HG02588 (cell line): ENCODE results near the gene PRRC2B.
"Not testable (repeated sequence)": the region's sequence is repeated elsewhere in the genome, so short reads cannot be mapped to it uniquely, and the experiment has no call there.

Source experiments
- ATAC-seq: cut with Tn5 transposase; IDR thresholded peaks from one replicate; pipeline ENCODE4 v1.9.1; 2021; ENCODE audit warnings: mild to moderate bottlenecking, moderate library complexity; ENCODE audit not compliant: unreplicated experiment

The PRRC2B gene

DNA sequence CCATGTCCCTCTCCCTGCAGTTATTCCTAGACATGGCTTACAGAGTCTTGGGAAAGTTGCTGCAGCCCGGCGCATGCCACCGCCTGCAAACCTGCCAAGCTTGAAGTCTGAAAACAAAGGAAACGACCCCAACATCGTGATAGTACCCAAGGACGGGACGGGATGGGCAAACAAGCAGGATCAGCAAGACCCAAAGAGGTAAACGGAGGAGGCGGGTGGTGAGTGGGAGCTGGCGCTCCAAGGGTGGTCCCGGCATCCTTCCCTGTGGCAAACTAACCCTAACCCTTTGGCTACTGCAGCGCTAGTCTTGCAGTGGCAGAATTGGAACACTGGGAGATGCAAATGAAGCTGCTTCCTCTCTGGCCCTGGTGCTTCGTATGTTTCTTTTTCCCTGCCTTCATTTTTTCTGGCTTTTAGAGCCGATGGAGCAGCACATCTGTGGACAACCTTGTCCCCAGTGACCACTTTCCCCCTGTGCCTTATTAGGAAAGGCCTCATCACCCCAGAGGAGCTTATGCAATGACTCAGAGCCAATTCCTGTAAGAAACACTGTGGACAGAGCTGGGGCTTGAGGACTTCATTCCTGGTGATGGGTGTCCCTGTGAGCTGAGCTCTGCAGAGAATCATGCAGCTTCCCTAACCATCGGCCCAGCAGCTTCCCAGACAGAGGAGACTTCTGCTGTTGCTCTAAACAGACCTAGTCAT lies 38.9 kb downstream of the PRRC2B start:
- ATAC-seq = no peak

DNA sequence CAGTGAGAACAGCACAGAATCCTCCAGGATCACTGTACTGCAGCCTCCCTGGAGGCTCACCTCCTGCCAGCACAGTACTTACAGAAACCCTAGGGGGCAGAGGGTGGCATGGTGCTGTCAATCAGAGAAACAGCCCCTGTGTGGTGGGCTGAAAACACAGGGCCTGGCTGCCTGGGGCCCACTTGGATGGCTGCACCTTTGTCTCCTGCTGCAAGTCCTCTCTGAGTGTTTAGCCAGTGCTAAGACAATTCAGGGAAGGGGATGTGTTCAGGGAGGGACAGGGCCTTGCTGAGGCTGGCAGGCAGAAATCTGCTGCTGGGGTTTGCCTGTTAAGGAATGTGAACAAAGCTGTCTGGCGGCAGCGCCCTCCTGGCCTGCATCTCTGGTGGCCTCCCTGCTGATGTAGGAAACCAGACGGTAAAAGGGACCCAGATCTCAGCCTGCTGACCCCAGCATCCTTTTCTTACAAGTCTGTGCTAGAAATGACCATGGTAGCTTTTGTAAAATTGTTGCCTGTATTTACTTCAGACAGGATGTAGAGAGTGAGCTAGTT lies 39.5 kb downstream of the PRRC2B start:
- no peak for ATAC-seq

DNA sequence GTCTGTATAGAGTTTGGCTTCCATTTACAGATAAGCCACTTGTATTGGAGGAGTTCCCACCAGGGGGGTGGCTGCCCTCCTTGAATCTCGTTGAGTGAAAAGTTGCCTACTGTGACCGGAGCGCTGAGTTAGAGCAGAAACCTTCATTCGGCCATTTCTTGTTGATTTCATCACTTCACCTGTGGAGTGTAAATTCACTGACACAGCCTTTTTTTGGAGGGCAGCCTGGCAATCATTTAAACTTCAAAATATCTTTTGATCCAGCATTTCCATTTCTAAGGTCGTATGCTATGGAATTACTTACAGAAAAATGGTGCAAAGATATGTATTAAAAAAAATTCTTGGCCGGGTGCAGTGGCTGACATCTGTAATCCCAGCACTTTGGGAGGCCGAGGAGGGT lies 40.8 kb downstream of the PRRC2B start:
- no peak for ATAC-seq

DNA sequence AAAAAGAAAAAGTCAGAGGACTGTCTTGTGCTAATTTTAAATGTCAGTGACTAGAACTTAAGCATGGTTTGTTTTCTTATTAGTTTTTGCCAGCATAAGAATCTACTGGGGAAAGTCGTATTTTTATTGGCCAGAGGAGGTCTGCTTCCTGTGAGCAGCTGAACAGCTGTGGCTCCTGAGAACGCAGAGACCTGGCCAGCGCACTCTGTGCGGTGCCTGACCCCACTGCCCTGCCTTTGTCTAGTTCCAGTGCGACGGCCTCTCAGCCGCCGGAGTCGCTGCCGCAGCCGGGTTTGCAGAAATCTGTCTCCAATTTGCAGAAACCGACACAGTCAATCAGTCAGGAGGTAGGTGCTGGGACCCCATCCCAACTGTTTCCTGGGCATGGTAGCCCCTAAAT lies 42.5 kb downstream of the PRRC2B start:
- no peak for ATAC-seq

DNA sequence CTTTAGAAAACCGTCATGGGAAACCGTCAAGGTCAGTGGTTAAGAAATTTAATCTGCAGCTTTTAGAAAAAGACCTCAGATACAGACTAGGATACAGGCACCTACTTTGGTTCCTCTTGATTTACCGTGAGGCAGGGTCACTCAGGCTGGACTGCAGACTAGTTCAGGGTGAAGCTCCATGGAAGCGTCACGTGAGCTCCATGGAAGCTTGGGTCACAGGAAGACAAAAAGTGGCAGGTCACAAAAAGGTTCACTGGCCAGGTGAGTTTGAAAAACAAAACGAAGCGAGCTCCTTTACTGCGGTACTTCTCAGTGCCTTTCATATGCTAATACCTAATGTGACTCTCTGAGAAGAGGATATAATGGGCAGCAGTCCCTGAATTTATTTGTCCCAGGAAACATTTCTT lies 43.0 kb downstream of the PRRC2B start:
- ATAC-seq = no peak

DNA sequence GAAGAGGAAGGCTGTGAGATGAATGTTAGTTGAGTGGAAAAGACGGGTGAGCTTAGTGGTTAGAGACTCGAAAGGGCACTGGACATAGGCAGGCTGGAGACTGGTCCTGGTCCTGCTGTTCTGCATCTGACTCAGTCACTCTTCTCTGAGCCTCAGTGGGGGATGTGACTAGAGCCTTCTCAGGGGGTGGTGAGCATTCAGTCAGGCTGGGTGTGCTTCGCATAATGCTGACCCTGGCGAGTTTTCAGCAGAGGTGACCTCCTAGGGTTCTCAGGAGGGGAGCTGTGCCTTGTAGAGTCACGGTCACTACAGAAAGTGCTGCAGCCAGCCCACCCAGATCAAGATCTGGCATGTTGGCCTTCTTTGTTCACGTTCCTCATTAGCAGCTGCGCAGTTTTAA lies 44.3 kb downstream of the PRRC2B start:
- ATAC-seq = no peak

DNA sequence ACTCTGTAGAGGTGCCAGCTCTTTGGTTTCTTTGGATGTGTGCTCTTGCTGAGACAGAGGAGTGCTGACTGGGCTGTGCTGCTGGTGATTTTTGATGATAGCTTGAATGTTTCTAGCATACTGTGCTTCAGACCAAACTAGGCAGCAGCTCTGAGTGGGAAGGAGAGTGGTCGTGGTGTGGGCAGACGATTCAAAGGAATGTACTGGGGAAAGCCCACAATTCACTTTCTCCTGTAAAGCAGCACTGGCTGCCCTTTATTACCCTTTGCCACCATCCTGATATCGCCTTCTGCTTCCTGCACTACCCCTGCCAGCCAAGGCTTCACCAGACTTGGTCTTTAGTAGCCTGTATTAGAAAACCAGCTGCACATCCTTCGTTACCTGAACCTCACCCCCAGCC lies 45.3 kb downstream of the PRRC2B start:
- ATAC-seq = no peak

DNA sequence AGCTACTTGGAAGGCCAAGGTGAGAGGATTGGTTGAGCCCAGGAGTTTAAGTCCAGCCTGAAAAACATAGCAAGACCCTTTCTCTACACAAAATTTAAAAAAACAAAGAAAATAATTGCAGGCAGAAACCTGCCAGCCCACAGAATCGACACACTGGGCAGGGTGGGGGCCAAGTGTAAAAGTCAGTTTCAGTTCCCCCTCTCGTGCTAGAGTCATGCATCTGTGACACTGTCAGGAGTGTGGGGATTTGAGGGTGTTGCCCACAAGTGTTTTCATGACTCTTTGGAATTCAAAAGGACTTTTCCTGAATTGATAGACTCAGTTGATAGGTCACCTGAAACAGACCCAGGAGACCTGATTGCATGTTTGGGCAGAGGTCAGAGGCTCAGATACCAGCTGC lies 47.6 kb downstream of the PRRC2B start:
- ATAC-seq = no peak

DNA sequence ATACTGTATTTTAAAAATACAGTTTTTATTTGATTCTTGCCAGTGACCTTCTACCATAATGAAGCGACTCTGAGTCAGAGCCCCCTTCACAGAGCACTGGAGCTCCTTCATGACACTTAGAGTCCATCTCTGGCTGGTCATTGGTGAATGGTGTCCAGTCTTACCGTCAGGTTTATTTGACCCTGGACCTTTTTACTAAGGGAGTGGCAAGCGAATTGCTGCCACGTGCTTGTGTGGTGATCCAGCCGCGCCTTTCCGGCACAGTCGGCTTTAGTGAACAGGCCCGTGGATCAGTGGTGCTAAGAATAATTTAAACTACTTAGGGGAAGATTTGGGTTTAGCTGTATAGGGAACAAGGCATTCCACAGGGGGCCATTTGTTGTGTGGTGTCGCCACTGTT lies 48.5 kb downstream of the PRRC2B start:
- ATAC-seq = no peak

DNA sequence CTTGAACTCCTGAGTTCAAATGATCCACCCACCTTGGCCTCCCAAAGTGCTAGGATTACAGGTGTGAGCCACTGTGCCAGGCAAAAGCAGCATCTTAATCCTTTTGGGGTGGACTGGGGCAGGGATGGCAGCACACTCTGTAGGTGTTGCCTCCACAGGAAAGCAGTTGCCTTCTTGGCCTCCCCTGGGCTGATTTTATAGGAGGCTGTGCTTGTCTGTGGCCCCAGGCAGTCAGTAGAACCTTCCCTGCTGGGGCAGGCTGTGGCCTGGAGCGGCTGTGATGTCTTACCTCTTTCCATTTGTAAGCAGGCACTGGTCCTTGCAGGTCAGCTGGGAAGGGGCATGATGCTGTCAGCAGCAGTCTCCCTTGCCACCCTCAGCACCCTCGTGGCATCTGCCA lies 49.8 kb downstream of the PRRC2B start:
- no peak for ATAC-seq

DNA sequence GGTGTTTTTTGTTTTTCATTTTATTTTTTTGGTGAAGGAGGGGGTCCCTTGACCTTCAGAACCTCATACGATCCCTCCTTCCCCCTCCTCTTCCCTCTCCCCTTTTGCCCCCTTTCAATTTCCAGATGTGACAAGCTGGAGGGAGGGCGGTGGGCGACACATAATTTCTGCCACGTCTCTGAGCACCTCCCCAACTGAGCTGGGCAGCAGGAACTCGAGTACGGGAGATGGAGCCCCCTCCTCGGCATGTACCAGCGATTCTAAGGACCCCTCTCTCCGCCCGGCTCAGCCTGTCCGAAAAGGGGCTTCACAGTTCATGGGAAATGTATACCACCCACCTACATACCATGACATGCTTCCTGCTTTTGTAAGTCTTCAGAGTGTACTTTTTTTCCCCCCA lies 52.4 kb downstream of the PRRC2B start:
- no peak for ATAC-seq

DNA sequence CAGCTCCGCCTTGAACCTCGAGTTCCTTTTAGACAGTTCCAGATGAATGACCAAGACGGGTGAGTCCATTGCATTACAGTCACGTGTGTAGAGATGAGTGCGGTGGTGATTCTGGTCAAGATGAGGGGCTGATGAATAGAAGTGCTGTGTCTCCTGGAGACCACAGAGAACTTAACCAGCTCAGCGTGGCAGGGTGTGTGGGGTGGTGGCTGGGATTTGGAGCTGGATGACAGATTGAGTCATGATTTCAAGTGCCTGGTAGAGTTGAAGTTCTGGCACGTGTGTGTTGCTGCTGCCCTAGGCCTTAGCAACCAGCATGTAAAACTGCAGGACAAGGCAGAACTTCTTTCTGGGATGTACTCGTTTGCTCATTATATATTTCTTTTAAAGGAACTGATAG lies 53.3 kb downstream of the PRRC2B start:
- ATAC-seq = no peak

DNA sequence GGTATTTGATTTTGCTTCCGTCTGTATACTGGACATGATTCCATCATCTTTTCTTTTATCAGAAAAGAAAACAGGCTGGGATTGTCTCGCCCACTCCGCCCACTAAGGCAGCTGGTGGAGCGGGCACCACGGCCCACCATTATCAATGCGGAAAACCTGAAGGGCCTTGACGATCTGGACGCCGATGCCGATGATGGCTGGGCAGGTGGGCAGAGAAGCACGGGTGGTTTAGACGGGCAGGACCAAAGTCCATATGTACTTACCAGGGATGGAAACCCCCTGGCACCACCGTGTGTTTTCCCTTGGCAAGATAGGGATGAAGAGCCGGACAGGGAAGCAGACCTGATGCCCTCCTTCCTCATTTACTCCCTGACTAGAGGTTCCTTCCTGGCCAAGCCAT lies 53.7 kb downstream of the PRRC2B start:
- ATAC-seq = no peak

DNA sequence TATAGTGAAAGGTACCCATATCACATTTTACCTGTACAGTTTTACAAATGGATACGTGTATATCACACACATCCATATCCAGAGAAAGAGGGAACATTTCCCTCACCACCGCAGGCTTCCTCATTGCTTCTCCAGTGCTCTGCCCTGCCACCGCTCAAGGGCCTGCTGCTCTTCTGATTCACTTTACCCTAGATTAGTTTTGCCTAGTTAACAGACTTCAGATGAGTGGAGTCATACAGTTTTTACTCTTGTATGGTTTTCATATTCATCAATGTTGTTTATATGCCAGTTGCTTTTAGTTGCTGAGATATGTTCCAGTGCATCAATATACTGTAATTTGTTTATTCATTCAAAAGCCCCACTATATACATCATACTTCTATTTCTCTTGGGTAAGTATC lies 54.9 kb downstream of the PRRC2B start:
- ATAC-seq = no peak

DNA sequence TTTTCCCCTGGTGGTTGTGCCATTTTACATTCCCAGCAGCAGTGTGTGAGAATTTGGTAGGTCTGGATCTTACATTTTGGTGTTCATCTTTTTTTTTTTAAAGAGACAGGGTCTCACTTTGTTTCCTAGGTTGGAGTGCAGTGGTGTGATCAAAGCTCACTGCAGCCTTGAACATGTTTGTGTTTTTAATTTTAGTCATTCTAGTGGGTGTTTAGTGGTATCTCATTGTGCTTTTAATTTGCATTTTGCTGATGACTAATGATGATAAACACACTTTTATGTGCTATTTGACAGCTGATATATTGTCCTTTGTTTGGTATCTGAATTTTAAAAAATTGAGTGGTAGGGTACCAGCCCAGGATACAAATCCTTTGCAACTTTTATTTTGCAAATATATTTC lies 55.4 kb downstream of the PRRC2B start:
- no peak for ATAC-seq

DNA sequence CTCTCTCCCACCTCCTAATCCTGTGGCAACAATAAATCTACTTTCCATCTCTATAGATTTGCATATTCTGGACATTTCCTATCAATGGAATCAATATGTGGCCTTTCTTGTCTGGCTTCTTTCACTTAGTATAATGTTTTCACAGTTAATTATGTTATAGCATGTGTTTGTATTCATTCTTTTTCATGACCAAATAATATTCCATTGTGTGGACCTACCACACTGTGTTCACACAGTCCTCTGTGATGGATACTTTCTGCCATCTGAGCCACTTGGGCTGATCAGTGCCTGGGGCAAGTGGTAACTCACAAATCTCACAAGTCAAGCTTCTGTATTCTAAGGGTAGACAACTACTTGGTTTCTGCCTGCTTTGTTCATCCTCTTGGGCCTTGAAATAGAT lies 60.1 kb downstream of the PRRC2B start:
- ATAC-seq = no peak

DNA sequence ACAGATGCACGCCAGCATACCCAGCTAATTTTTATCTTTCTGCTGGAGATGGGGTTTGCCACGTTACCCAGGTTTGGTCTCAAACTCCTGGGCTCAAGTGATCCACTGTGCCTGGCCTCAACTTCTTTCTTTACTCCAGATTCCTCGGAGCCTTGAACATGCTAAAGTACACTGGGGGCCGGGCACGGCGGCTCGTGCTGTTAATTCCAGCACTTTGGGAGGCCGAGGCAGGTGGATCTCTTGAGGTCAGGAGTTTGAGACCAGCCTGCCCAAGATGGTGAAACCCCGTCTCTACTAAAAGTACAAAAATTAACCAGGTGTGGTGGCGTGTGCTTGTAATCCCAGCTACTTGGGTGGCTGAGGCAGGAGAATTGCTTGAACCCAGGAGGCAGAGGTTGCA lies 61.8 kb downstream of the PRRC2B start:
- ATAC-seq = not testable (repeated sequence)

DNA sequence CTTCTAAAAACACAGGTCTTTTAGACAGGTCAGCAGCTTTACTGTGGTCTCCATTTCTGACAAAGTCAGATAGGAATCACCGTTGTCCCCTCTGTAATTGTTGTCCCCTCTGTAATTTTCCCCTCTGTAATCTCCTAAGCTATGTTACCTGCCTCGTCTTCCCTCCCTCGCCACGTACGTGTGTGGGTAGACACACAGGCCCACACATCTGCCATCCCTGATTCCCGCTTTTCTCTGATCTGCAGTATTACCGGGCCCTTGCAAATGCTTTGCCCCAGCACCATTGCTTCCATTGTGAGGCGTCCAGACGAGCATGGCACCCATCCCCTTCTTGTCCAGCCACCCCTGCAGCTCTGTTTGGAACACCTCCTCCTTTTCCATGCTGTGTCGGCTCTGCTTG lies 63.9 kb downstream of the PRRC2B start:
- ATAC-seq = no peak

DNA sequence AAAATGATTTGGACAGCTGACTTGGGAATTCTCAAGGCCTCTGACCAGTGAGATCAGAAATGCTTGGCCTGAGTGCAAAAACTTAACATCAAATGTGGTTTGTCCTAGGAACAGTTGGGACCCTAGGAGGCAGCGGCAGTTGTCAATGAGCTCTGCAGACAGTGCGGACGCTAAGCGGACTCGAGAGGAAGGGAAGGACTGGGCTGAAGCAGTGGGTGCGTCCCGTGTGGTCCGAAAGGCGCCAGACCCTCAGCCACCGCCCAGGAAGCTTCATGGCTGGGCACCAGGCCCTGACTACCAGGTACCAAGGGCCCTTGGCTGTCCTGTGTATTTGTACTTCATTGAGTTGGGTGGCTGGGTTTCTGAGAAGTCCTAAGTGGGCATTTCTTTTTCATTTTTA lies 65.2 kb downstream of the PRRC2B start:
- ATAC-seq = no peak

DNA sequence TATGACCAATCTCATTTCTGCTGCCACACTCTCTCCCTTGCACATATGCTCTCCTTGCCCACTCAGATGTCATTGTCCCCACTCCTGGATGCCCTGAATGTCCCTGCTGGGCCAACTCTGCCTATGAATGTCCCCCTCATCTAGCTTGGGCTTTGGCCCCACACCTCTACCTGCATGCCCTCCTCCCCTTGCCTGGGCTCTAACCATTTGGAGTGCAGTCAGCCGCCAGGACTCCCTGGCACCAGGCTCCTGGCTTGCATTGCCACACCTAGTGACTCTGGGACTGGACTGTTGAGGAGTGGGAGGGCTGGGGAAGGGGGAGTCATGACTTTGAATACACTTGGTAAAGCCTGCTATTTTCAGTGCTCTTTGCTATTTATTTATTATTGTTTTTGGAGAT lies 67.3 kb downstream of the PRRC2B start:
- ATAC-seq = no peak

DNA sequence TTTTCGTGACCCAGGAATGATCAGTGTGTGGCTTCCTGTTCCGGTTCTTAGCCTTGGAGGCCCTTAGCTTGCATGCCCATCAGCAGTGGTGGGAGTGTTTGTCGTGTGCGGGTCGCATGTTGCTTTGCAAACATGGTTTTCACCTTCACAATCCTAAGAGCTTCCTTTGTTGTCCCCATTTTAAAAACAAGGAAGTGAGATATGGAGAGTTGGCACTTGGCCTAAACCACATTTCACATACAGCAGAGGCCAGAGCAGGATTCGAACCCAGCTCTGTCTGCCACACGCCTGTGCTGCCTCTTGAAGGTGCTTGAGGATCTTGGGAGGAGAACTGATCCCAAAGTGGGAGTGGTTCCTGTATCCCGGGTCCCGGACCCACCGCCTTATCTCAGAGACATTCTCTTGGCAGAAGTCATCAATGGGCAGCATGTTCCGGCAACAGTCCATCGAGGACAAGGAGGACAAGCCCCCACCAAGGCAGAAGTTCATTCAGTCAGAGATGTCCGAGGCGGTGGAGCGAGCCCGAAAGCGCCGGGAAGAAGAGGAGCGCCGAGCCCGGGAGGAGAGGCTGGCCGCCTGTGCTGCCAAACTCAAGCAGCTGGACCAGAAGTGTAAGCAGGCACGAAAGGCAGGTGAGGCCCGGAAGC lies 70.6 kb downstream of the PRRC2B start:
- ATAC-seq = no peak

DNA sequence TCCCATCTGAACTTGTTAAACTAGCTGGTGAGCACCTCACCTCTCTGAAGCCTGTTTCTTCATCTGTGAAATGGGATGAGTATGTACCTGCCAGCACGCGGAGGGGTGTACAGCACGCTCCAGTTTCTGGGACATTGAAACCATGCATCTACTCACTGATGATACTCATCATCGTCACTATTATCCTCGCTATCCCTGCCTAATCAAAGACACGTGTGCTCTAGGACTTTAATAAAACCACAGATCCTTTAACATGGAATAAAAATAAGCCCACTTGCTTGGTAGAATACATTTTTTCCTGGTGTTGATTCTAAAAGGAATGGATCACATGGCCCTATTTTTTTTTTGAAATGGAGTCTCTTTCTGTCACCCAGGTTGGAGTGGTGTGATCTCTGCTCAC lies 71.5 kb downstream of the PRRC2B start:
- ATAC-seq = no peak
